HEK293 (cell line): ENCODE data around the gene CLTB.

Experiments
- BCL11A ChIP-seq: fragments of 450-650 bp; formaldehyde crosslinking; IDR thresholded peaks from 2 replicates; pipeline ENCODE4 v1.5.1; 2016; ENCODE audit warnings: low read depth, missing biosample characterization, missing genetic modification characterization
- CTCF ChIP-seq: fragments of 450-650 bp; formaldehyde crosslinking; IDR thresholded peaks from 2 replicates; pipeline ENCODE4 v1.5.1; 2016; ENCODE audit warnings: missing biosample characterization, missing genetic modification characterization
- RBAK ChIP-seq: fragments of 450-650 bp; formaldehyde crosslinking; IDR thresholded peaks from 2 replicates; pipeline ENCODE4 v1.5.1; 2016; ENCODE audit warnings: missing biosample characterization, missing genetic modification characterization
- ZBTB20 ChIP-seq: fragments of 450-650 bp; formaldehyde crosslinking; IDR thresholded peaks from 2 replicates; pipeline ENCODE4 v1.5.1; 2016; ENCODE audit warnings: missing biosample characterization, missing genetic modification characterization
- TF ChIP-seq, protein P1 (sequence below): fragments of 450-650 bp; formaldehyde crosslinking; conservative IDR thresholded peaks from 2 replicates; pipeline ENCODE4 v1.5.1; 2016; ENCODE audit warnings: low read depth, missing biosample characterization, missing genetic modification characterization

GRCh38 chr5:176373100-176373818, 43.1 kb downstream of the CLTB start:
- TF ChIP-seq CTCF (no peak), ZBTB20 (no peak), BCL11A (tag by site-specific recombination) (no peak), RBAK (tag by site-specific recombination) (no peak)
- TF ChIP-seq, protein P1, sequence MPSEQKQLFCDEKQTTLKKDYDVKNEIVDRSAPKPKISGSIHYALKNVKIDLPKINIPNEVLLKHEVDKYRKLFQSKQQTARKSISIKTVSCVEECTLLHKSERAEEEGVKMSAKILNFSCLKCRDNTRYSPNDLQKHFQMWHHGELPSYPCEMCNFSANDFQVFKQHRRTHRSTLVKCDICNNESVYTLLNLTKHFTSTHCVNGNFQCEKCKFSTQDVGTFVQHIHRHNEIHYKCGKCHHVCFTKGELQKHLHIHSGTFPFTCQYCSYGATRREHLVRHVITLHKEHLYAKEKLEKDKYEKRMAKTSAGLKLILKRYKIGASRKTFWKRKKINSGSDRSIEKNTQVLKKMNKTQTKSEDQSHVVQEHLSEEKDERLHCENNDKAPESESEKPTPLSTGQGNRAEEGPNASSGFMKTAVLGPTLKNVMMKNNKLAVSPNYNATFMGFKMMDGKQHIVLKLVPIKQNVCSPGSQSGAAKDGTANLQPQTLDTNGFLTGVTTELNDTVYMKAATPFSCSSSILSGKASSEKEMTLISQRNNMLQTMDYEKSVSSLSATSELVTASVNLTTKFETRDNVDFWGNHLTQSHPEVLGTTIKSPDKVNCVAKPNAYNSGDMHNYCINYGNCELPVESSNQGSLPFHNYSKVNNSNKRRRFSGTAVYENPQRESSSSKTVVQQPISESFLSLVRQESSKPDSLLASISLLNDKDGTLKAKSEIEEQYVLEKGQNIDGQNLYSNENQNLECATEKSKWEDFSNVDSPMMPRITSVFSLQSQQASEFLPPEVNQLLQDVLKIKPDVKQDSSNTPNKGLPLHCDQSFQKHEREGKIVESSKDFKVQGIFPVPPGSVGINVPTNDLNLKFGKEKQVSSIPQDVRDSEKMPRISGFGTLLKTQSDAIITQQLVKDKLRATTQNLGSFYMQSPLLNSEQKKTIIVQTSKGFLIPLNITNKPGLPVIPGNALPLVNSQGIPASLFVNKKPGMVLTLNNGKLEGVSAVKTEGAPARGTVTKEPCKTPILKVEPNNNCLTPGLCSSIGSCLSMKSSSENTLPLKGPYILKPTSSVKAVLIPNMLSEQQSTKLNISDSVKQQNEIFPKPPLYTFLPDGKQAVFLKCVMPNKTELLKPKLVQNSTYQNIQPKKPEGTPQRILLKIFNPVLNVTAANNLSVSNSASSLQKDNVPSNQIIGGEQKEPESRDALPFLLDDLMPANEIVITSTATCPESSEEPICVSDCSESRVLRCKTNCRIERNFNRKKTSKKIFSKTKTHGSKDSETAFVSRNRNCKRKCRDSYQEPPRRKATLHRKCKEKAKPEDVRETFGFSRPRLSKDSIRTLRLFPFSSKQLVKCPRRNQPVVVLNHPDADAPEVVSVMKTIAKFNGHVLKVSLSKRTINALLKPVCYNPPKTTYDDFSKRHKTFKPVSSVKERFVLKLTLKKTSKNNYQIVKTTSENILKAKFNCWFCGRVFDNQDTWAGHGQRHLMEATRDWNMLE (tag by site-specific recombination) = no peak
